K562 (cell line): ENCODE data around the gene OVCH2. TPM values are rescaled to one million over a fixed set of nuclear protein-coding genes. Genes with fewer than 3 reads are reported as not detected.

Experiments used
- ATAC-seq: fragments of 200-7000 bp; cut with Tn5 transposase; 3 replicates; pipeline ENCODE4 v1.9.1; 2020; ENCODE audit warnings: moderate library complexity
- BruUV-seq: library from RNA; stranded (reverse); fragments of 400-500 nt; replicated peaks from 2 replicates; lab custom pipeline; 2021; lab: Mats Ljungman, UMichigan
- CTCF ChIA-PET: fragments of 300-600 bp; formaldehyde crosslinking; extraction: SDS; loops from one replicate; lab custom pipeline; 2021; ENCODE audit warnings: low intra/inter-chr PET ratio; lab: Yijun Ruan, JAX
- POLR2A ChIA-PET: fragments of 300-600, 350-650 bp; sonication (Branson Sonifier 250); formaldehyde crosslinking; extraction: SDS; loops from one replicate; lab custom pipeline; 2021; ENCODE audit warnings: antibody characterized with exemption, inconsistent platforms; lab: Yijun Ruan, JAX
- DNase-seq, 4 experiments: peaks; one replicate each; pipeline versions ENCODE4 v3.0.0 to v3.0.0-alpha.2; 2011 to 2018; ENCODE audit warnings: low spot score in 3 of 4, mixed read lengths in 3 of 4; ENCODE audit errors: extremely low read depth in 1 of 4
- FAIRE-seq: peaks from 2 replicates; lab custom pipeline; 2011; peaks lifted over from hg19 to GRCh38; lab: Jason Lieb, UNC
- H2AFZ ChIP-seq: 2 replicates; pipeline ENCODE4 v1.6.0; 2011; ENCODE audit warnings: low read depth, low read length, control low read depth, inconsistent platforms
- H3K27ac ChIP-seq: fragments of 200-600 bp; 3 replicates; pipeline ENCODE4 v1.8.0; 2011; ENCODE audit warnings: low read depth, mild to moderate bottlenecking, control low read depth, inconsistent platforms, low read length, moderate library complexity, mixed read lengths; ENCODE audit errors: extremely low read depth
- H3K27me3 ChIP-seq, 2 experiments: fragments of 300-600 bp in 1 of 2; 2 replicates in 1 of 2; 3 replicates in 1 of 2; pipeline versions ENCODE4 v1.6.0 to v1.8.0; 2011; ENCODE audit warnings: inconsistent platforms in 2 of 2, low read length in 2 of 2, mild to moderate bottlenecking in 1 of 2, mixed read lengths in 1 of 2, moderate library complexity in 1 of 2; ENCODE audit not compliant: control insufficient read depth in 2 of 2, insufficient read depth in 2 of 2
- H3K36me3 ChIP-seq: fragments of 300-600 bp; 3 replicates; pipeline ENCODE4 v1.8.0; 2011; ENCODE audit warnings: mild to moderate bottlenecking, low read length, inconsistent platforms; ENCODE audit not compliant: control insufficient read depth, insufficient read depth
- H3K4me1 ChIP-seq, 2 experiments: fragments of 200-600 bp in 1 of 2; replicated peaks in 1 of 2; 2 replicates in 1 of 2; 3 replicates in 1 of 2; pipeline versions ENCODE4 v1.5.1 to v1.8.0; 2011; ENCODE audit warnings: inconsistent platforms in 2 of 2, low read length in 2 of 2, mild to moderate bottlenecking in 1 of 2, mixed read lengths in 1 of 2, moderate library complexity in 1 of 2; ENCODE audit not compliant: control insufficient read depth in 2 of 2, insufficient read depth in 2 of 2
- H3K4me2 ChIP-seq: 2 replicates; pipeline ENCODE4 v1.6.1; 2011; ENCODE audit warnings: low read length, control low read depth, inconsistent platforms, mixed read lengths; ENCODE audit not compliant: insufficient read depth
- H3K4me3 ChIP-seq: fragments of 200-600 bp; sonication (generic), shearing (Covaris generic); 2 replicates; pipeline ENCODE4 v1.5.1; 2016; ENCODE audit warnings: control low read depth, inconsistent platforms
- H3K79me2 ChIP-seq: fragments of 200-600 bp; 3 replicates; pipeline ENCODE4 v1.8.0; 2011; ENCODE audit warnings: low read length, inconsistent platforms; ENCODE audit not compliant: control insufficient read depth, insufficient read depth
- H3K9ac ChIP-seq, 2 experiments: 2 replicates each; pipeline versions ENCODE4 v1.6.0 to v1.6.1; 2011; ENCODE audit warnings: low read depth in 2 of 2, low read length in 2 of 2, control low read depth in 1 of 2, inconsistent platforms in 1 of 2, mild to moderate bottlenecking in 1 of 2, mixed read lengths in 1 of 2; ENCODE audit not compliant: insufficient read depth in 1 of 2
- H3K9me1 ChIP-seq: one replicate; pipeline ENCODE4 v1.6.0; 2011; ENCODE audit warnings: inconsistent platforms, mild to moderate bottlenecking, low read length, moderate library complexity; ENCODE audit not compliant: control insufficient read depth, insufficient read depth
- H3K9me3 ChIP-seq: replicated peaks from 2 replicates; pipeline ENCODE4 v1.5.1; 2011; ENCODE audit warnings: low read depth, low read length, inconsistent platforms; ENCODE audit not compliant: control insufficient read depth, insufficient read depth
- H4K20me1 ChIP-seq: replicated peaks from 2 replicates; pipeline ENCODE4 v1.6.1; 2011; ENCODE audit warnings: low read length, inconsistent platforms, mixed read lengths; ENCODE audit not compliant: control insufficient read depth, insufficient read depth
- CAMTA2 ChIP-seq: fragments of 250-450 bp; sonication (Bioruptor Pico); conservative IDR thresholded peaks from 2 replicates; pipeline ENCODE4 v1.5.1; 2022
- EWSR1 ChIP-seq: fragments of 450-650 bp; IDR thresholded peaks from 2 replicates; pipeline ENCODE4 v1.6.1; 2018; ENCODE audit warnings: borderline replicate concordance, mild to moderate bottlenecking, low read depth, moderate library complexity; ENCODE audit not compliant: partially characterized antibody
- KDM1A ChIP-seq, 2 experiments: fragments of 450-650 bp; IDR thresholded peaks; 2 replicates each; pipeline ENCODE4 v1.6.1; 2016; ENCODE audit warnings: mild to moderate bottlenecking in 2 of 2
- LARP7 ChIP-seq: fragments of 450-650 bp; IDR thresholded peaks from 2 replicates; pipeline ENCODE4 v1.6.1; 2016
- NFYB ChIP-seq: IDR thresholded peaks from 2 replicates; pipeline ENCODE4 v1.6.1; 2011; ENCODE audit warnings: mild to moderate bottlenecking, moderate library complexity; ENCODE audit not compliant: insufficient read length; ENCODE audit errors: extremely low read depth
- NR2C2 ChIP-seq, 2 experiments: fragments of 200-800 bp in 1 of 2; sonication (Bioruptor generic) in 1 of 2; sonication (generic) in 1 of 2; formaldehyde crosslinking in 1 of 2; IDR thresholded peaks; 2 replicates each; pipeline versions ENCODE4 v1.6.1 to v1.8.0; 2016 to 2022; ENCODE audit warnings: mild to moderate bottlenecking in 1 of 2, missing compliant biosample characterization in 1 of 2, missing genetic modification characterization in 1 of 2, missing genetic modification reagents in 1 of 2
- PTTG1 ChIP-seq: fragments of 450-650 bp; IDR thresholded peaks from 2 replicates; pipeline ENCODE4 v1.6.1; 2016; ENCODE audit warnings: low read depth, mild to moderate bottlenecking, missing genetic modification characterization, missing compliant biosample characterization
- SRSF1 ChIP-seq: fragments of 200-400 bp; formaldehyde crosslinking; IDR thresholded peaks from 2 replicates; pipeline ENCODE4 v1.6.1; 2017; ENCODE audit warnings: mild to moderate bottlenecking, low read depth, low read length, moderate library complexity
- TCFL5 ChIP-seq: fragments of 250-450 bp; sonication (Bioruptor Pico); conservative IDR thresholded peaks from 2 replicates; pipeline ENCODE4 v1.6.1; 2021; ENCODE audit warnings: mild to moderate bottlenecking, moderate library complexity, matching md5 sums
- TSC22D4 ChIP-seq: fragments of 450-650 bp; IDR thresholded peaks from 2 replicates; pipeline ENCODE4 v1.6.1; 2016; ENCODE audit warnings: missing genetic modification characterization, missing biosample characterization, control low read depth
- ZNF780A ChIP-seq: fragments of 250-450 bp; sonication (Bioruptor Pico); IDR thresholded peaks from 2 replicates; pipeline ENCODE4 v1.5.0; 2021; ENCODE audit warnings: mild to moderate bottlenecking
- WGBS: fragments of 100-300 bp; shearing (Covaris generic); methylation state at CpG from one replicate; pipeline ENCODE4 v1.1.6; 2016; ENCODE audit warnings: low coverage, mixed read lengths; ENCODE audit not compliant: insufficient coverage; ENCODE audit errors: missing lambda C conversion rate; 5-methylcytosine and 5-hydroxymethylcytosine counted together
- in situ Hi-C: fragments of 300-500 bp; cut with MboI; formaldehyde crosslinking; loops from 4 replicates; pipeline ENCODE4 v1.15.0; 2018; ENCODE audit warnings: inconsistent platforms, mixed read lengths
- intact Hi-C: fragments of 100-400 bp; cut with micrococcal nuclease; formaldehyde crosslinking; loops from 2 replicates; pipeline ENCODE4 v1.14.2; 2022
- polyA plus RNA-seq, 8 experiments: library from polyadenylated mRNA; depleted of rRNA in 4 of 8; stranded (reverse) in 5 of 8; unstranded in 3 of 8; fragments of >200 nt; fragmentation: Nextera tagmentation in 2 of 8; fragmentation: Illumina TruSeq in 1 of 8; extraction: Ambion mirVana in 2 of 8; extraction: Trizol in 1 of 8; gene quantifications; 2 replicates each; pipeline versions ENCODE4 v1.2.1 to v1.2.3, GENCODE V29; 2011 to 2014; ENCODE audit warnings: inconsistent platforms in 1 of 8, missing spikeins in 1 of 8
- total RNA-seq, 7 experiments: library from RNA; depleted of rRNA in 6 of 7; stranded (reverse); fragments of >200 nt in 6 of 7; fragmentation: Illumina TruSeq in 2 of 7; extraction: Trizol in 2 of 7; gene quantifications; 2 replicates each; pipeline versions ENCODE4 v1.2.1 to v1.2.3, GENCODE V29; 2011 to 2021; ENCODE audit warnings: low replicate concordance in 1 of 7
- TF ChIP-seq, protein P1 (sequence below): fragments of 250-450 bp; sonication (Bioruptor Pico); IDR thresholded peaks from 2 replicates; pipeline ENCODE4 v1.8.0; 2022; ENCODE audit warnings: inconsistent platforms
- TF ChIP-seq, protein P2 (sequence below): fragments of 450-650 bp; formaldehyde crosslinking; IDR thresholded peaks from 2 replicates; pipeline ENCODE4 v1.4.0; 2020; ENCODE audit warnings: mild to moderate bottlenecking, moderate library complexity
- TF ChIP-seq, protein P3 (sequence below): fragments of 450-650 bp; IDR thresholded peaks from 2 replicates; pipeline ENCODE4 v1.6.1; 2016; ENCODE audit warnings: missing biosample characterization, missing genetic modification characterization

Gene OVCH2
- total and polyA plus RNA-seq, 9 of the 15 experiments (the other 6 are each of a cell fraction or from before 2014, with no cell fraction given): not detected

DNA sequence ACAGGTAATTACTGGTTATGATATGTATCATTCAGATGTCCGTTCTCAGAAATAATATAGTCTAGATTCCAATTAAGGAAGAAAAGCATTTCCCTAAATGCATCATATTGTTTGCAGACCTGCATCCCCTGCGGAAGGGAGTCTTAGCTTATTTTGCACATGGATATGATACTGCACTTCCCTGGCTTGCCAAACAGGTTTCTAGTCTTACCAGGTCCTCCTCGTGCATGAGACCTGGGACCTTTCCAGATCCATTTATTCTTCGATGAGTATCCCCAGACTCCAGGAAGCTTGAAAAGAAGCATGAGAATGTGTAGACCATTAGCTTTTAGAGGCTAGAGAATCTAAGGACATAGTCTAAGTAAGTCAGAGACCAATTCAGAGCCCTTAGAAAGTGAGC is 63.5 kb downstream of the OVCH2 start (continued):
- TF ChIP-seq, protein P1, sequence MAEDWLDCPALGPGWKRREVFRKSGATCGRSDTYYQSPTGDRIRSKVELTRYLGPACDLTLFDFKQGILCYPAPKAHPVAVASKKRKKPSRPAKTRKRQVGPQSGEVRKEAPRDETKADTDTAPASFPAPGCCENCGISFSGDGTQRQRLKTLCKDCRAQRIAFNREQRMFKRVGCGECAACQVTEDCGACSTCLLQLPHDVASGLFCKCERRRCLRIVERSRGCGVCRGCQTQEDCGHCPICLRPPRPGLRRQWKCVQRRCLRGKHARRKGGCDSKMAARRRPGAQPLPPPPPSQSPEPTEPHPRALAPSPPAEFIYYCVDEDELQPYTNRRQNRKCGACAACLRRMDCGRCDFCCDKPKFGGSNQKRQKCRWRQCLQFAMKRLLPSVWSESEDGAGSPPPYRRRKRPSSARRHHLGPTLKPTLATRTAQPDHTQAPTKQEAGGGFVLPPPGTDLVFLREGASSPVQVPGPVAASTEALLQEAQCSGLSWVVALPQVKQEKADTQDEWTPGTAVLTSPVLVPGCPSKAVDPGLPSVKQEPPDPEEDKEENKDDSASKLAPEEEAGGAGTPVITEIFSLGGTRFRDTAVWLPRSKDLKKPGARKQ (CRISPR knock-in tag): no peak
- no peak for TF ChIP-seq TSC22D4
- TF ChIP-seq, protein P2, sequence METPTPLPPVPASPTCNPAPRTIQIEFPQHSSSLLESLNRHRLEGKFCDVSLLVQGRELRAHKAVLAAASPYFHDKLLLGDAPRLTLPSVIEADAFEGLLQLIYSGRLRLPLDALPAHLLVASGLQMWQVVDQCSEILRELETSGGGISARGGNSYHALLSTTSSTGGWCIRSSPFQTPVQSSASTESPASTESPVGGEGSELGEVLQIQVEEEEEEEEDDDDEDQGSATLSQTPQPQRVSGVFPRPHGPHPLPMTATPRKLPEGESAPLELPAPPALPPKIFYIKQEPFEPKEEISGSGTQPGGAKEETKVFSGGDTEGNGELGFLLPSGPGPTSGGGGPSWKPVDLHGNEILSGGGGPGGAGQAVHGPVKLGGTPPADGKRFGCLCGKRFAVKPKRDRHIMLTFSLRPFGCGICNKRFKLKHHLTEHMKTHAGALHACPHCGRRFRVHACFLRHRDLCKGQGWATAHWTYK (CRISPR knock-in tag): no peak
- TF ChIP-seq SRSF1: no peak
- no peak for TF ChIP-seq ZNF780A (CRISPR knock-in tag)

DNA sequence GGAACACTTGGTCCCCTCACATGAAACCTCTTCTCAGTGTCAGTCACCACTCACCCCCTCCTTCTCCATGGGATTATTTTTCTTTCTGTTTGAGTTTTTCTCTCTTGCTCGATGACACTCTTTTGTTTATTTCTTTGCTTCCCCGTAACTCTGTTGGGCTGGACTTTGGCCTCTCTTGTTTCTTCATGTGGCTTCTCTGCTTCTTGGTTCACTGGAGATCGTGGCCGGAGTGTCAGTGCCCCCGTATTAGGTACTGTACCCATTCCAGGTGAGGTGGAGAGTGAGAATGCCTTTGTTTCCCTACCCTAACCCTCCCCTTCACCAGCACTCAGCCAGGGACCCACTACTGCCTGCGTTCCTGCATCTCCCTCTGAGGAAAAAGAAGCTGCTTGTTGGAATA is 65.5 kb downstream of the OVCH2 start:
- Histone ChIP-seq H3K9me3 (no peaks in the 10 kb centered on the region), H3K4me2 (no peak overlapping the region), H3K27ac (no peak overlapping the region), H3K79me2 (no peaks in the 10 kb centered on the region), H3K27me3 (peaks cover 0 to 41% of the 10 kb centered on the region in 2 experiments; a peak in 3 of 5 replicates), H3K9ac (no peak overlapping the region), H3K9me1 (no peaks in the 10 kb centered on the region), H3K4me3 (no peak overlapping the region), H4K20me1 (no peaks in the 10 kb centered on the region), H3K4me1 (no peaks in the 10 kb centered on the region; a peak in 1 of 5 replicates), H3K36me3 (no peaks in the 10 kb centered on the region), H2AFZ (no peak overlapping the region)
- ChIA-PET CTCF (no interaction called here), POLR2A (no interaction called here)
- in situ Hi-C loops (no loop called here), intact Hi-C loops (no loop called here)
- WGBS: 8% methylated on average over 6 of the region's 6 CpGs
- FAIRE-seq (no peak), ATAC-seq (no peak), DNase-seq (no peak)
- BruUV-seq: no TSS peak
- TF ChIP-seq KDM1A (IDR thresholded peaks at IDR 0.05) (no peak), PTTG1 (no peak), CAMTA2 (CRISPR knock-in tag) (no peak), EWSR1 (no peak), NR2C2 (CRISPR knock-in tag; IDR thresholded peaks at IDR 0.05) (no peak), NR2C2 (tag; IDR thresholded peaks at IDR 0.05) (no peak), TCFL5 (CRISPR knock-in tag) (no peak), NFYB (no peak), LARP7 (no peak)
- TF ChIP-seq, protein P3, sequence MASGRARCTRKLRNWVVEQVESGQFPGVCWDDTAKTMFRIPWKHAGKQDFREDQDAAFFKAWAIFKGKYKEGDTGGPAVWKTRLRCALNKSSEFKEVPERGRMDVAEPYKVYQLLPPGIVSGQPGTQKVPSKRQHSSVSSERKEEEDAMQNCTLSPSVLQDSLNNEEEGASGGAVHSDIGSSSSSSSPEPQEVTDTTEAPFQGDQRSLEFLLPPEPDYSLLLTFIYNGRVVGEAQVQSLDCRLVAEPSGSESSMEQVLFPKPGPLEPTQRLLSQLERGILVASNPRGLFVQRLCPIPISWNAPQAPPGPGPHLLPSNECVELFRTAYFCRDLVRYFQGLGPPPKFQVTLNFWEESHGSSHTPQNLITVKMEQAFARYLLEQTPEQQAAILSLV (tag): no peak
